K562 (cell line): ENCODE measurements around the gene CHSY1. TPM values are rescaled to one million over a fixed set of nuclear protein-coding genes. Genes with fewer than 3 reads are reported as not detected.
A peak's percentile ranks its signal among the peaks of the same experiment; 100 is the strongest.

Experiments
- ATAC-seq: fragments of 200-7000 bp; cut with Tn5 transposase; 3 replicates; pipeline ENCODE4 v1.9.1; 2020; ENCODE audit warnings: moderate library complexity
- BruUV-seq: library from RNA; stranded (reverse); fragments of 400-500 nt; replicated peaks from 2 replicates; lab custom pipeline; 2021; lab: Mats Ljungman, UMichigan
- CTCF ChIA-PET: fragments of 300-600 bp; formaldehyde crosslinking; extraction: SDS; loops from one replicate; lab custom pipeline; 2021; ENCODE audit warnings: low intra/inter-chr PET ratio; lab: Yijun Ruan, JAX
- POLR2A ChIA-PET: fragments of 300-600, 350-650 bp; sonication (Branson Sonifier 250); formaldehyde crosslinking; extraction: SDS; loops from one replicate; lab custom pipeline; 2021; ENCODE audit warnings: antibody characterized with exemption, inconsistent platforms; lab: Yijun Ruan, JAX
- DNase-seq, 4 experiments: peaks; one replicate each; pipeline versions ENCODE4 v3.0.0 to v3.0.0-alpha.2; 2011 to 2018; ENCODE audit warnings: low spot score in 3 of 4, mixed read lengths in 3 of 4; ENCODE audit errors: extremely low read depth in 1 of 4
- FAIRE-seq: peaks from 2 replicates; lab custom pipeline; 2011; peaks lifted over from hg19 to GRCh38; lab: Jason Lieb, UNC
- H2AFZ ChIP-seq: 2 replicates; pipeline ENCODE4 v1.6.0; 2011; ENCODE audit warnings: low read depth, low read length, control low read depth, inconsistent platforms
- H3K27ac ChIP-seq: fragments of 200-600 bp; 3 replicates; pipeline ENCODE4 v1.8.0; 2011; ENCODE audit warnings: low read depth, mild to moderate bottlenecking, control low read depth, inconsistent platforms, low read length, moderate library complexity, mixed read lengths; ENCODE audit errors: extremely low read depth
- H3K27me3 ChIP-seq, 2 experiments: fragments of 300-600 bp in 1 of 2; 2 replicates in 1 of 2; 3 replicates in 1 of 2; pipeline versions ENCODE4 v1.6.0 to v1.8.0; 2011; ENCODE audit warnings: inconsistent platforms in 2 of 2, low read length in 2 of 2, mild to moderate bottlenecking in 1 of 2, mixed read lengths in 1 of 2, moderate library complexity in 1 of 2; ENCODE audit not compliant: control insufficient read depth in 2 of 2, insufficient read depth in 2 of 2
- H3K36me3 ChIP-seq: fragments of 300-600 bp; 3 replicates; pipeline ENCODE4 v1.8.0; 2011; ENCODE audit warnings: mild to moderate bottlenecking, low read length, inconsistent platforms; ENCODE audit not compliant: control insufficient read depth, insufficient read depth
- H3K4me1 ChIP-seq, 2 experiments: fragments of 200-600 bp in 1 of 2; replicated peaks in 1 of 2; 2 replicates in 1 of 2; 3 replicates in 1 of 2; pipeline versions ENCODE4 v1.5.1 to v1.8.0; 2011; ENCODE audit warnings: inconsistent platforms in 2 of 2, low read length in 2 of 2, mild to moderate bottlenecking in 1 of 2, mixed read lengths in 1 of 2, moderate library complexity in 1 of 2; ENCODE audit not compliant: control insufficient read depth in 2 of 2, insufficient read depth in 2 of 2
- H3K4me2 ChIP-seq: 2 replicates; pipeline ENCODE4 v1.6.1; 2011; ENCODE audit warnings: low read length, control low read depth, inconsistent platforms, mixed read lengths; ENCODE audit not compliant: insufficient read depth
- H3K4me3 ChIP-seq: fragments of 200-600 bp; sonication (generic), shearing (Covaris generic); 2 replicates; pipeline ENCODE4 v1.5.1; 2016; ENCODE audit warnings: control low read depth, inconsistent platforms
- H3K79me2 ChIP-seq: fragments of 200-600 bp; 3 replicates; pipeline ENCODE4 v1.8.0; 2011; ENCODE audit warnings: low read length, inconsistent platforms; ENCODE audit not compliant: control insufficient read depth, insufficient read depth
- H3K9ac ChIP-seq, 2 experiments: 2 replicates each; pipeline versions ENCODE4 v1.6.0 to v1.6.1; 2011; ENCODE audit warnings: low read depth in 2 of 2, low read length in 2 of 2, control low read depth in 1 of 2, inconsistent platforms in 1 of 2, mild to moderate bottlenecking in 1 of 2, mixed read lengths in 1 of 2; ENCODE audit not compliant: insufficient read depth in 1 of 2
- H3K9me1 ChIP-seq: one replicate; pipeline ENCODE4 v1.6.0; 2011; ENCODE audit warnings: inconsistent platforms, mild to moderate bottlenecking, low read length, moderate library complexity; ENCODE audit not compliant: control insufficient read depth, insufficient read depth
- H3K9me3 ChIP-seq: replicated peaks from 2 replicates; pipeline ENCODE4 v1.5.1; 2011; ENCODE audit warnings: low read depth, low read length, inconsistent platforms; ENCODE audit not compliant: control insufficient read depth, insufficient read depth
- H4K20me1 ChIP-seq: replicated peaks from 2 replicates; pipeline ENCODE4 v1.6.1; 2011; ENCODE audit warnings: low read length, inconsistent platforms, mixed read lengths; ENCODE audit not compliant: control insufficient read depth, insufficient read depth
- BCOR ChIP-seq: fragments of 450-650 bp; IDR thresholded peaks from 2 replicates; pipeline ENCODE4 v1.6.1; 2016
- CBFA2T2 ChIP-seq: fragments of 450-650 bp; conservative IDR thresholded peaks from 2 replicates; pipeline ENCODE4 v1.6.1; 2017; ENCODE audit warnings: mild to moderate bottlenecking
- MXI1 ChIP-seq: IDR thresholded peaks from 2 replicates; pipeline ENCODE4 v1.6.1; 2011; ENCODE audit warnings: low read depth, mild to moderate bottlenecking, improper control_type of control experiment, low read length
- PCBP1 ChIP-seq: fragments of 200-400 bp; formaldehyde crosslinking; IDR thresholded peaks from 2 replicates; pipeline ENCODE4 v1.6.1; 2018; ENCODE audit warnings: mild to moderate bottlenecking, low read depth, low read length; ENCODE audit not compliant: poor library complexity, severe bottlenecking
- PURB ChIP-seq: sonication (generic); formaldehyde crosslinking; IDR thresholded peaks from 2 replicates; pipeline ENCODE4 v1.9.0; 2021; ENCODE audit warnings: low read depth, mild to moderate bottlenecking, missing genetic modification reagents
- RAD51 ChIP-seq: fragments of 450-650 bp; IDR thresholded peaks from 2 replicates; pipeline ENCODE4 v1.7.1; 2016; ENCODE audit warnings: low read depth, mild to moderate bottlenecking, borderline replicate concordance
- RBM25 ChIP-seq: fragments of 200-400 bp; formaldehyde crosslinking; IDR thresholded peaks from 2 replicates; pipeline ENCODE4 v1.6.1; 2018; ENCODE audit warnings: low read length, low read depth, moderate library complexity; ENCODE audit not compliant: severe bottlenecking
- SMARCA5 ChIP-seq: fragments of 450-650 bp; IDR thresholded peaks from 2 replicates; pipeline ENCODE4 v1.6.1; 2016
- TFE3 ChIP-seq: fragments of 450-650 bp; formaldehyde crosslinking; IDR thresholded peaks from 2 replicates; pipeline ENCODE4 v1.4.0; 2020; ENCODE audit warnings: mild to moderate bottlenecking, mixed read lengths
- TOE1 ChIP-seq, 2 experiments: fragments of 450-650 bp in 1 of 2; sonication (generic) in 1 of 2; formaldehyde crosslinking in 1 of 2; IDR thresholded peaks; 2 replicates each; pipeline versions ENCODE4 v1.7.1 to v1.8.0; 2016 to 2022; ENCODE audit warnings: borderline replicate concordance in 2 of 2, mild to moderate bottlenecking in 2 of 2, antibody characterized with exemption in 1 of 2, inconsistent platforms in 1 of 2, low read depth in 1 of 2, missing genetic modification reagents in 1 of 2, moderate library complexity in 1 of 2
- USF1 ChIP-seq: sonication (generic); formaldehyde crosslinking; IDR thresholded peaks from 2 replicates; pipeline ENCODE4 v1.9.0; 2022; ENCODE audit warnings: mild to moderate bottlenecking, missing genetic modification reagents
- USF2 ChIP-seq: sonication (generic); formaldehyde crosslinking; IDR thresholded peaks from 2 replicates; pipeline ENCODE4 v1.5.0; 2020; ENCODE audit warnings: missing genetic modification reagents
- WGBS: fragments of 100-300 bp; shearing (Covaris generic); methylation state at CpG from one replicate; pipeline ENCODE4 v1.1.6; 2016; ENCODE audit warnings: low coverage, mixed read lengths; ENCODE audit not compliant: insufficient coverage; ENCODE audit errors: missing lambda C conversion rate; 5-methylcytosine and 5-hydroxymethylcytosine counted together
- in situ Hi-C: fragments of 300-500 bp; cut with MboI; formaldehyde crosslinking; loops from 4 replicates; pipeline ENCODE4 v1.15.0; 2018; ENCODE audit warnings: inconsistent platforms, mixed read lengths
- intact Hi-C: fragments of 100-400 bp; cut with micrococcal nuclease; formaldehyde crosslinking; loops from 2 replicates; pipeline ENCODE4 v1.14.2; 2022
- polyA plus RNA-seq, 8 experiments: library from polyadenylated mRNA; depleted of rRNA in 4 of 8; stranded (reverse) in 5 of 8; unstranded in 3 of 8; fragments of >200 nt; fragmentation: Nextera tagmentation in 2 of 8; fragmentation: Illumina TruSeq in 1 of 8; extraction: Ambion mirVana in 2 of 8; extraction: Trizol in 1 of 8; gene quantifications; 2 replicates each; pipeline versions ENCODE4 v1.2.1 to v1.2.3, GENCODE V29; 2011 to 2014; ENCODE audit warnings: inconsistent platforms in 1 of 8, missing spikeins in 1 of 8
- total RNA-seq, 7 experiments: library from RNA; depleted of rRNA in 6 of 7; stranded (reverse); fragments of >200 nt in 6 of 7; fragmentation: Illumina TruSeq in 2 of 7; extraction: Trizol in 2 of 7; gene quantifications; 2 replicates each; pipeline versions ENCODE4 v1.2.1 to v1.2.3, GENCODE V29; 2011 to 2021; ENCODE audit warnings: low replicate concordance in 1 of 7

Gene CHSY1
- total and polyA plus RNA-seq, 9 of the 15 experiments (the other 6 are each of a cell fraction or from before 2014, with no cell fraction given) = 7.0 to 16.4 (median 13.4) TPM

GRCh38 chr15:101146118-101146702 is 105.6 kb downstream of the CHSY1 start:
- DNase-seq = no peak
- TF ChIP-seq CBFA2T2 (peak; percentile 20; the same call in 1 of the 2 replicates), PURB (CRISPR knock-in tag) (no peak), TFE3 (CRISPR knock-in tag) (peak; percentile 52; the same call in 1 of the 2 replicates), USF1 (peak; percentile 24; the same call in 1 of the 2 replicates), RBM25 (peak; percentile 64), TOE1 (IDR thresholded peaks at IDR 0.05; ENCODE audit: borderline replicate concordance) (0 out of 2 replicates have a peak, but pooled peaks have one; percentile 27), TOE1 (CRISPR knock-in tag; IDR thresholded peaks at IDR 0.05; ENCODE audit: borderline replicate concordance, low read depth) (no peak), BCOR (peak; percentile 19; the same call in 1 of the 2 replicates), PCBP1 (no peak), USF2 (CRISPR knock-in tag) (peak; percentile 62), SMARCA5 (0 out of 2 replicates have a peak, but pooled peaks have one; percentile 56), RAD51 (peak; percentile 70), MXI1 (no peak)
- ATAC-seq = no peak
- no peak overlapping the region for H3K4me3 ChIP-seq
- H3K27ac ChIP-seq = no peak overlapping the region
- in situ Hi-C loops = no loop called here
- BruUV-seq = no TSS peak
- WGBS = 47% methylated on average over 8 of the region's 8 CpGs
- H3K4me1 ChIP-seq = peaks cover 17 to 22% of the 10 kb centered on the region in 2 experiments
- no peaks in the 10 kb centered on the region for H3K9me3 ChIP-seq
- no peaks in the 10 kb centered on the region for H3K9me1 ChIP-seq
- POLR2A ChIA-PET = no interaction called here
- H4K20me1 ChIP-seq = no peaks in the 10 kb centered on the region
- peak overlapping the region; percentile 18; the same call in 1 of the 2 replicates for H2AFZ ChIP-seq
- CTCF ChIA-PET = interaction anchor here (2.2 kb wide), 1 partner anchor 112 kb away, joined by 7 read pairs; no protein-coding TSS in a partner anchor
- H3K79me2 ChIP-seq = no peaks in the 10 kb centered on the region
- H3K36me3 ChIP-seq = no peaks in the 10 kb centered on the region
- H3K4me2 ChIP-seq = no peak overlapping the region
- H3K27me3 ChIP-seq = no peaks in the 10 kb centered on the region
- H3K9ac ChIP-seq = no peak overlapping the region
- FAIRE-seq = peak; percentile 19
- intact Hi-C loops = loop anchor here (5.0 kb wide), 1 partner anchor 59 kb away; no protein-coding TSS in a partner anchor
